IMR-90 (cell line): ENCODE results near the gene DPH2. TPM values are rescaled to one million over a fixed set of nuclear protein-coding genes. Genes with fewer than 3 reads are reported as not detected.
A peak's percentile ranks its signal among the peaks of the same experiment; 100 is the strongest.

Experiments
- ATAC-seq: fragments of 200-7000 bp; cut with Tn5 transposase; 2 replicates; pipeline ENCODE4 v1.9.1; 2020; ENCODE audit warnings: low read depth, mild to moderate bottlenecking, moderate library complexity
- BruUV-seq: library from RNA; stranded (reverse); fragments of 400-500 nt; replicated peaks from 2 replicates; lab custom pipeline; 2021; lab: Mats Ljungman, UMichigan
- CTCF ChIA-PET: fragments of 300-600 bp; formaldehyde crosslinking; extraction: SDS; loops from one replicate; lab custom pipeline; 2021; ENCODE audit warnings: antibody characterized with exemption; lab: Yijun Ruan, JAX
- POLR2A ChIA-PET: fragments of 300-600 bp; sonication (Branson Sonifier 250); formaldehyde crosslinking; loops from one replicate; lab custom pipeline; 2022; ENCODE audit warnings: antibody characterized with exemption; ENCODE audit not compliant: unreplicated experiment; lab: Charles Lee
- DNase-seq: peaks from one replicate; pipeline ENCODE4 v3.0.0; 2013
- H2AFZ ChIP-seq: replicated peaks from 2 replicates; pipeline ENCODE3; 2013; ENCODE audit warnings: low read length, mild to moderate bottlenecking; ENCODE audit not compliant: poor library complexity
- H2AK5ac ChIP-seq: 2 replicates; pipeline ENCODE4 v1.6.1; 2013; ENCODE audit warnings: low read depth, low read length, inconsistent platforms
- H2AK9ac ChIP-seq: replicated peaks from 2 replicates; pipeline ENCODE3; 2013; ENCODE audit warnings: mild to moderate bottlenecking, low read depth, low read length, moderate library complexity; ENCODE audit not compliant: poor library complexity
- H2BK120ac ChIP-seq: 2 replicates; pipeline ENCODE4 v1.6.1; 2013; ENCODE audit warnings: low read depth, low read length, inconsistent platforms
- H2BK15ac ChIP-seq: 3 replicates; pipeline ENCODE4 v1.6.1; 2013; ENCODE audit warnings: low read depth, low read length, inconsistent platforms
- H2BK20ac ChIP-seq: 2 replicates; pipeline ENCODE4 v1.6.1; 2013; ENCODE audit warnings: low read depth, mild to moderate bottlenecking, inconsistent platforms, low read length, moderate library complexity
- H2BK5ac ChIP-seq: 2 replicates; pipeline ENCODE4 v1.6.1; 2013; ENCODE audit warnings: mild to moderate bottlenecking, low read depth, low read length, inconsistent platforms; ENCODE audit not compliant: poor library complexity, severe bottlenecking
- H3K14ac ChIP-seq: replicated peaks from 2 replicates; pipeline ENCODE4 v1.6.1; 2013; ENCODE audit warnings: low read depth, low read length, inconsistent platforms
- H3K18ac ChIP-seq: 2 replicates; pipeline ENCODE4 v1.6.1; 2013; ENCODE audit warnings: low read depth, low read length, control low read depth
- H3K23ac ChIP-seq: 2 replicates; pipeline ENCODE4 v1.6.1; 2013; ENCODE audit warnings: low read depth, low read length, inconsistent platforms
- H3K27ac ChIP-seq: 2 replicates; pipeline ENCODE4 v1.5.1; 2013; ENCODE audit warnings: mild to moderate bottlenecking, control low read depth, low read length; ENCODE audit not compliant: insufficient read depth
- H3K27me3 ChIP-seq: 2 replicates; pipeline ENCODE4 v1.6.1; 2013; ENCODE audit warnings: low read length; ENCODE audit not compliant: control insufficient read depth, insufficient read depth
- H3K36me3 ChIP-seq: 2 replicates; pipeline ENCODE4 v1.6.1; 2013; ENCODE audit warnings: low read length, mixed read lengths; ENCODE audit not compliant: control insufficient read depth, insufficient read depth
- H3K4ac ChIP-seq: 2 replicates; pipeline ENCODE4 v1.6.1; 2013; ENCODE audit warnings: low read depth, low read length, inconsistent platforms
- H3K4me1 ChIP-seq: 2 replicates; pipeline ENCODE4 v1.6.1; 2013; ENCODE audit warnings: low read length, mixed read lengths; ENCODE audit not compliant: control insufficient read depth, insufficient read depth
- H3K4me2 ChIP-seq: 2 replicates; pipeline ENCODE4 v1.6.1; 2013; ENCODE audit warnings: low read depth, mild to moderate bottlenecking, control low read depth, low read length, moderate library complexity
- H3K4me3 ChIP-seq: 2 replicates; pipeline ENCODE4 v1.5.1; 2013; ENCODE audit warnings: low read depth, mild to moderate bottlenecking, control low read depth, low read length, moderate library complexity; ENCODE audit not compliant: insufficient read depth
- H3K56ac ChIP-seq: 2 replicates; pipeline ENCODE4 v1.6.1; 2013; ENCODE audit warnings: low read length, inconsistent platforms; ENCODE audit not compliant: insufficient read depth; ENCODE audit errors: extremely low read depth
- H3K79me1 ChIP-seq, 2 experiments: 2 replicates each; pipeline ENCODE4 v1.6.1; 2013; ENCODE audit warnings: low read length in 2 of 2, inconsistent platforms in 1 of 2, low read depth in 1 of 2
- H3K9ac ChIP-seq: 2 replicates; pipeline ENCODE4 v1.6.1; 2013; ENCODE audit warnings: low read depth, low read length, control low read depth
- H3K9me1 ChIP-seq: 2 replicates; pipeline ENCODE4 v1.6.1; 2013; ENCODE audit warnings: low read length, inconsistent platforms; ENCODE audit not compliant: insufficient read depth
- H3K9me3 ChIP-seq: 2 replicates; pipeline ENCODE4 v1.6.1; 2013; ENCODE audit warnings: low read length; ENCODE audit not compliant: control insufficient read depth, insufficient read depth
- H4K20me1 ChIP-seq: 2 replicates; pipeline ENCODE4 v1.6.1; 2013; ENCODE audit warnings: low read length, inconsistent platforms; ENCODE audit not compliant: insufficient read depth
- H4K5ac ChIP-seq: 2 replicates; pipeline ENCODE4 v1.6.1; 2013; ENCODE audit warnings: mild to moderate bottlenecking, low read depth, low read length, control low read depth
- H4K8ac ChIP-seq, 2 experiments: 2 replicates each; pipeline ENCODE4 v1.6.1; 2013; ENCODE audit warnings: low read depth in 2 of 2, low read length in 2 of 2, control low read depth in 1 of 2, inconsistent platforms in 1 of 2
- H4K91ac ChIP-seq: 2 replicates; pipeline ENCODE4 v1.6.1; 2013; ENCODE audit warnings: low read depth, low read length, inconsistent platforms; ENCODE audit not compliant: insufficient read depth
- BHLHE40 ChIP-seq: fragments of 150-350 bp; IDR thresholded peaks from 2 replicates; pipeline ENCODE4 v1.6.1; 2016; ENCODE audit warnings: mild to moderate bottlenecking, low read depth, low read length
- FOS ChIP-seq: fragments of 150-350 bp; IDR thresholded peaks from 2 replicates; pipeline ENCODE4 v1.6.1; 2016; ENCODE audit warnings: low read depth, low read length
- RAD21 ChIP-seq: IDR thresholded peaks from 2 replicates; pipeline ENCODE4 v1.6.1; 2012; ENCODE audit warnings: low read length, improper control_type of control experiment
- WGBS, 2 experiments: methylation state at CpG; one replicate each; pipeline versions ENCODE4 v1.1.5 to v1.1.7; 2013; ENCODE audit warnings: missing lambda C conversion rate in 2 of 2; ENCODE audit not compliant: insufficient read length in 1 of 2; ENCODE audit errors: extremely low coverage in 2 of 2; 5-methylcytosine and 5-hydroxymethylcytosine counted together
- dilution Hi-C: fragments of 300-500 bp; cut with HindIII; formaldehyde crosslinking; loops from one replicate; pipeline ENCODE4 v1.14.3; 2018; ENCODE audit warnings: low sequenced_read_pairs; ENCODE audit not compliant: unreplicated experiment
- in situ Hi-C: fragments of 300-500 bp; cut with MboI; formaldehyde crosslinking; loops from 3 replicates; pipeline ENCODE4 v1.14.3; 2019; ENCODE audit warnings: low sequenced_read_pairs, inconsistent platforms, mixed read lengths
- intact Hi-C: fragments of 100-400 bp; cut with micrococcal nuclease; formaldehyde crosslinking; loops from 2 replicates; pipeline ENCODE4 v1.10.0; 2022
- polyA plus RNA-seq, 3 experiments: library from polyadenylated mRNA; depleted of rRNA; stranded (reverse); fragments of >200 nt; gene quantifications; 2 replicates each; pipeline ENCODE4 v1.2.3, GENCODE V29; 2012; ENCODE audit warnings: low replicate concordance in 1 of 3
- total RNA-seq: library from RNA; depleted of rRNA; stranded (reverse); fragments of >200 nt; gene quantifications from 2 replicates; pipeline ENCODE4 v1.2.3, GENCODE V29; 2012

Gene DPH2
- total and polyA plus RNA-seq, 2 of the 4 experiments (the other 2 are of a cell fraction), result 21.0 to 32.2 TPM

- ChIA-PET POLR2A (no interaction called here), CTCF (no interaction called here)
- intact Hi-C loops (no loop called here), dilution Hi-C loops (no loop called here), in situ Hi-C loops (no loop called here)
- Histone ChIP-seq H4K91ac (no peak overlapping the region), H3K36me3 (peaks cover 53% of the 10 kb centered on the region), H3K14ac (no peak overlapping the region), H4K5ac (no peak overlapping the region), H3K23ac (no peak overlapping the region), H3K56ac (no peak overlapping the region), H4K20me1 (peaks cover 52% of the 10 kb centered on the region), H3K9ac (no peak overlapping the region), H3K4me2 (no peak overlapping the region), H2BK15ac (no peak overlapping the region), H2AFZ (no peak overlapping the region), H3K18ac (no peak overlapping the region), H2BK5ac (no peak overlapping the region), H3K27me3 (no peaks in the 10 kb centered on the region), H2BK120ac (no peak overlapping the region), H2AK5ac (no peak overlapping the region), H3K4me1 (peaks cover 21% of the 10 kb centered on the region), H3K4ac (no peak overlapping the region), H2AK9ac (peak overlapping the region; percentile 100), H3K4me3 (no peak overlapping the region), H4K8ac (no peak overlapping the region), H3K9me1 (peaks cover 42% of the 10 kb centered on the region), H3K79me1 (peaks cover 46 to 79% of the 10 kb centered on the region in 2 experiments), H3K9me3 (no peaks in the 10 kb centered on the region), H3K27ac (no peak overlapping the region), H2BK20ac (no peak overlapping the region)
- DNase-seq (no peak), ATAC-seq (no peak)
- BruUV-seq, result no TSS peak
- WGBS, 2 experiments, result 90% methylated on average over 13 of the region's 20 CpGs; no CpG with 5 or more reads in 1 of the 2 experiments
- TF ChIP-seq FOS, result no peak
- no peak for TF ChIP-seq RAD21
- no peak for TF ChIP-seq BHLHE40
These were observed 11.3 kb downstream of the DPH2 start for GRCh38 chr1:43981135-43981491.
